NCI-H2227 (cell line): ENCODE measurements around the gene CCDC15.

Experiments
- DNase-seq: peaks from one replicate; lab custom pipeline; 2025; ENCODE audit not compliant: unreplicated experiment; lab: John Stamatoyannopoulos, UW

CCDC15 gene

DNA sequence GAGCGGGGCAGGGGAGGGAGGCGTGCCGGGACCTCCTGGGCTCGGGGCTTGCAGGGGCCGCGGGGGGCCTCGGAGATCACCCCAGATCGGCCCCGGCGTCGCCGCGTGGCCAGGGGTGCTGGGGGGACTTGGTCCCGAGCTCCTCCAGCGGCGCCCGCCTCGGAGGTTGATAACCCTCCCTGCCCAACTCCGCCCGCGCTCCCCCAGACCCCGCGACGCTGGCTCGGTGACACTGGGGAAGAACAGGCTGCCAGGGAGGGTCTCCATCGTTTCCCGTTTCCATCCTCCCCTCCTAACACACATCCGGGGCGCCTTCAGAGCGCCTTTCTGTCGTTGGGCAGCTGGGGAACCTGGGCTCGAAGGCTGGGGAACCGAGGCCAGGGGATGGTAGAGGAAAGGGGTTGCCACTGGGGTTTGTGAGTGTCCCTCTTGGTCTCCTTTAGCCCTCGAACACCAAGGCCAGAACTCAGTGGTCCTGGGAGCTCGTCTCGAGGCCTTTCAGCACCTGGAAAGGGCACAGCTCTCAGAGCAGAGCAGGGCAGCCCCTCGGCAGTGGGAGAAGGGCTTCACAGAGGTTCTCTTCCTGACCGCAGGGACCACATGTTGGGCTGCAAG, 109.5 kb downstream of the CCDC15 start:
- no peak for DNase-seq

DNA sequence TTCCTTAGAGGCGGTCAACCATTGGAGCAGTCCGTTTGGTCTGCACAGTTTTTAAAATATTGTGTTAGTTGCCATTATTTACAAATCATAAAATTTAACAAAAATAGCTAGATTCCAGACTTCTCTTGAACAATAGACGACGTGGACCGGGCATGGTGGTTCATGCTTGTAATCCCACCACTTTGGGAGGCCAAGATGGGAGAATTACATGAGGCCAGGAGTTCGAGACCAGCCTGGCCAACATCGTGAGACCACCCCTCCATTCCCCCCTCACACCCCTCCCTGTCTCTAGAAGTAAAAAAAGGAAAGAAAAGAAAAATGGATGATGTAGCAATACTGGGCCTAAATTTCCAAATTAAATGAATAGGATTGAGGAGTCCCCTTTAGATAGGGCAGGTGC, 110.1 kb downstream of the CCDC15 start:
- no peak for DNase-seq

DNA sequence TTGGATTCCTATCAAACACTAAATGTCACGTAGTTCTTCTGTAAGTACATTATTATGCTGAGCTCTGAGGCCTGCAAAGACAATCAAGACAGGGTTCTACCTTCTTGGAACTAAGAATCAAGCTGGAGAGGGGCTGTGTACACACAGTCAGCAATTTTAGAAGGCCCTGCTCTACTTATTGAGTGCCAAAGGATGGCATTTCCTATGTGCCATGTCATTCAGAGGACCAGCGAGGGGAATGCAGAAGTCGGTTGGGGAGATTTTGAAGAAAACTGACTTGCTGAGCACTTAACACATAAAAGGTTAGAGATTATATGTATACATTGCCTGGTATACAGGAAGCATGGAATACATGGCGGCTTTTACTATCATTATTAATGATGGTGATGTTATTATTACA, 114.4 kb downstream of the CCDC15 start:
- no peak for DNase-seq

DNA sequence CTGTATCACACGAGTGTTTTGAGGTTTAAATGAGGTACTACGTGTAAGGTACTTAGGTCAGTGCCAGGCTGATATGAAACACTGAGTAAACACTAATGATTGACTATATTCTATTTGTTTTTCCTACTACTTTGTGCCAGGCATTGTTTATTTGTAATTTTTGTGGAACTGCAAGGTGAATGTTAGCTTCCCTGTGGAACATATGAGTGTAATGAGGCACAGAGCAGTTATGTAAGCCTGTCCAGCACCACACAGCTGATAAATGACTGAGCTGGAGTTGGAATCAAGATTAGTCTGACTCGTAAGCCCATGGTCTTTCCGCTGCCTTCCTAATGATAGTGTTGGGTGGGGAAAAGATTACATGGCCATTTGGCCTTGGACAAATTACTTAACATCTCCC, 115.0 kb downstream of the CCDC15 start:
- no peak for DNase-seq

DNA sequence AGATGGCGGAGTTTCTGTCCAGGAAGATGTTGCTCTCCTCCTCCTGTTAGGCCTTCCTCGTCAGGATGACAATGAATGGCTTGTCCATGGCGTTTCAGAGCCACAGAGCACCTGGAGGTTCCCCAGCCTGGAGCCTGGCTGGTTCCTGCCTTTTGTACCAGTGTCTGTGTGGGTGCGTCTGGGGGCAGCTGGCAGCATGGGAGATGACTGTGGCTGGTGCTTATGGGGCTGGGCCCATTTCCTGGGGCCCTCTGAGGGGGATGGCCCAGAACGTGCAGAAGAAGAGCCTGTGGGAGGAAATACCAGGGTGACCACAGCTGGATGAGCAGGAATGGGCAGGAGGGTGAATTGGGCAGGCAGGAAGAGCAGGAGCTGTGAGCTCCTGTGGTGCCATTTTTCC, 115.8 kb downstream of the CCDC15 start:
- no peak for DNase-seq

DNA sequence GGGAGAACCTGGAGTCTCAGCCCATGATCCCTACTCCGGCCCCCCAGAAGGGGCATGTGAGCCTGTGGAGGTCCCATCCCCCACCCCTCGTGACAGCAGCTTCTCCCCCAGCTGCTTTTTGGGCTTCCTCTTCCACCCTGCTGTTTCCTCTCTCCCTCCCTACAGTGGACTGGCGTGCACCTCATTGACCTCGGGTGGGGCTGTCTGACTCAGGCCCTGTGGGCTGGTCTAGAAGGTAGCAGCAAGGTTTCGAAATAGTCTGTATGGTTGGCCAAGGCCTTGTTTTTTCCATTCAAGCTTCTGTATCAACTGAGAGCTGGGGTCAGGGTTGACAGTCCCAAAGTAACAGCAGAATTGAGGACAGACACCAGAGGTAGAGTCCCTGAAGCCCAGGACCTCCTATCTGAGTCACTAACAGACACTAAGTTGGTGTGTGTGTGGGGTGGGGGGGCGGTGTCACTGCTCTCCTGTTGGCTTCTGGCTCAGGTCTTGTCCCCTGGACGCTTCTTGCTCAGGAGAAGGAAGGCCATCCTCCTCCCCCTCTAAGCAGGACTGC, 116.8 kb downstream of the CCDC15 start:
- DNase-seq, result no peak

DNA sequence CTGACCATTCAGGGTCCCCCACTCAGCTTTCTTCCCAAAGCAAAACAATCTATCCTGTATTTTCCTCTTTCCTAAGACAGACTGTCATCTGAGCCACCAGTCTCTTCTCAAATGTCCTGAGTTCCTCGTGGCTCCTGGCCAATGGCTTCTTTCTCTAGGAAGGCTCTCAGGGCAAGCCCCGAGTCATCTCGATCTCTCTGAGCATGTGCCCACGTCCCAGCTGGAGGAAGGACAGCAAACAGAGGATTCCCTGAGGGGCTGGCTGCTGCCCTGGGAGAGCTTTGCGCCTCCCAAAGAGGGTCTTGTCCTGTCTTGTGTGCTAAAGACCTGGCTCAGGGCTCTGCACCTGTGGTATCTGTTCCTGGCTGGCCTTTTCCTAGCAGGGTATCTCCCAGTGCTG, 117.4 kb downstream of the CCDC15 start:
- DNase-seq, result no peak

DNA sequence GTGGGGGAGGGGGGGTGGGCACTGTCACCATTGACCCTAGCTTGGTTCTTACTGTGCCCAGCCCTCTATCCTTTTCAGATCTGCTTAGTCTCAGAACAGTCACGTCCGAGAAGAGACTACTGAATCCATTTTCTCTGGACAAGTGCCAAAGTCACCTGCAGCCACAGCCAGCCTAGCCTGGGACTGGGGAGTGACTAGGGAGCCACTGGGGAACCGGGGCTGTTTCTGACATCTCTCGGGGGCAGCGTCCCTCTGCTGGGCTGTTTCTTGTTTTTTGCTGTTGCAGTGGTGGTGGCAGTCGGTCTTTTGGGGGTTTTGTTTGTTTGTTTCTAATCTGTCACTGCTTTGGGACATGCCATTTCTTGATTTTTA, 117.8 kb downstream of the CCDC15 start:
- no peak for DNase-seq

DNA sequence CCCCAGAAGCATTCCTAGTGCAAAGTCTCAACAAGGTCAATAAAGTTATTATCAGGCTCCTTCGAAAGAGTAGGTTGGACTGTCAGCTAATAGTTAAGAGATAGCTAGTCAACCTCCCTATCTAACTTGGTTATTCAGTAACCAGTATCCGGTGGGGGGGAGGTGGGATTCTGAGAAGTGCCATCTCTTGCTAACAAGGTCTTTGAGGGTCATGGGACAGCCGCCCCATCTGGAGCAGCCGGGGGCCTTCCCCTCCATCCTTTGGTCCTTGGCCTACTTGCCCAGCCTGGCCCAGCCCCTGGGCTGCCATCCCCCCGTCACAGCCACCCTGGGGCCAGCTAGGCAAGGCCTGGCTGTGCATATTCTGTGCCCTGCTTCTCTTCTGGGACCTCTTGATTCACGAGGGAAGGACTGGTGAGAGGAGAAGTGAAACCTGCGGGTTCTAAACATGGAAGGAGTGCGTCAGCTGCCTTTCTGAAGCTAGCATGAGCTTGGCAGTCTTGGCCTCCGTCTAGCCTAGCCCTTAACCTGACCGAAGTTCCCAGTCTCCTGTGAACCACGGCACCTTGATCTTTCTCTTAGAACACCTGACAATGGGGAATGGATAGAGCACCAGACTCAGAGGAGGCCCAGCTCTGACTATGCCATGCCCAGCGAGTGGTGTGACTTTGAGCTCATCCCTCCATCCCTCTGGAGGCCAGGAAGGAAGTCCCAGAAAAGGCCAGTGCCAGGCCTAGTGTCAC, 118.4 kb downstream of the CCDC15 start:
- no peak for DNase-seq

DNA sequence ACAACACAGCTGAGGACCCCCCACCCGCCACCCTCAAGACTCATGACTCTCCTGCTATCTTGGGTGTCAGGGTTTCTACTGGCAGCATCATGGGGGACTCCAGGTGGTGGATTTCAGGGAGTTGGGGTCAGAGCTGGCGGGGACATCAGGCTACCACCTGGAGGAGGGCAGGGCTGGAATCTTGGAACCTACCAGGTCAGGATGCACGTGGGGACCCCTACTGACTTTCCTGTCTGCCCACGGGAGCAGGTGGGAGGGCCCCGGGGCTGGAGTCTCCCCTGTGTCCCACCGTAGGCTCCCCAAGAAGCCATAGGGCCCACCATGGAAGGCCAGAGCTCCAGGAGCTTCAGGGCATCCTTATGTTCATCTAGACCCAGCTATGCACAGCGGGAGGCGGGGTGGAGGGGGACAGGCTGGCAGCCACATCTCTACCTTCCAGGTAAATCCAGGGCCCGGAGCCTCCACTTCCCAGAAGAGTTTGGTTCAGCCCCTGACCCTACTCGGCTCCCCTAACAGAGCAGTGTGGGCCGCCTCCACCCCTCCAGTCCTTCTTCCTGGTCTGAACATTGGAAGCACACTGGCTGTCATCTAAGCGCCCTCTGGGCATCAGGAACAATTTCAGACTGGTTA, 119.1 kb downstream of the CCDC15 start:
- DNase-seq, result no peak

DNA sequence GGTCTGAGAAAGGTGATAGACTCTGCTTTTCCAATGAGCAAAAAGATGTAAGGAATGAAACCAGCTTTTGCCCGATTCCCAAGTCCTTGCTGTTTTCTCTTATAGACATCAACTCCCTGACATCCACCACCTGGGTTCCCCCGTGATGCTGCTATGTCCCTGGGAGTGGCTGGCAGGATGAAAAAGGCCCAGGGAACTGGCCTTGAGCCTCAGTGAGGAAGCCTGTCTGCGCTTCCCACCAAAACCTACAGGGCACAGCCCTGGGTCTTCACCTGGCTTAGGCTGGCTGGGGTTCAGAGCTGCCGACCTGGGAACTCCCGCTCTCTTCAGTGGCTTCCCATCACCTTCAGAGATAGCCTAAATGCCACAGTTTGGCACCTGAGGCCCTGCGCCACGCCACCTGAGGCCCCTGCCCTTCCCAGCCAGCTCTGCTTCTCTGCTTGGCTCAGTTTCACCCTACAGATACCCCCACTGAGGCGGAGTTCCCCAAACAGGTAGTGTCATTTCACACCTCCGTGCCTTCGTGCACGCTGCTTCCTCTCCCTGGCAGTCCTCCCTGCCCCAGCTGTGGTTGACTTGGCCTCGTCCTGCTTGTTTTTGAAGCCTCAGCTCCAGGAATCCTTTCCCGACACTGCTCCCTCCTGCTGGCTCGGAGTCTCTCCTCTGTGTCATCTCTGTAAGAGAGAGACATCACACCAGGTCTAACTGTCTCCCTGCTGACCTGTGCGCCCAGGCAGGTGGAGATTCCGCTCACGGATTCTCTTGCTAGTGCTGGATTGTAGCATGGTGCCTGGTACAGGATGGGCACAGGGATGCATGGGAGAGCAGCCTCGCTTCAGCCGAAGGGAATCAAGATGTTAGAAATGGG, 119.8 kb downstream of the CCDC15 start:
- DNase-seq, result no peak

DNA sequence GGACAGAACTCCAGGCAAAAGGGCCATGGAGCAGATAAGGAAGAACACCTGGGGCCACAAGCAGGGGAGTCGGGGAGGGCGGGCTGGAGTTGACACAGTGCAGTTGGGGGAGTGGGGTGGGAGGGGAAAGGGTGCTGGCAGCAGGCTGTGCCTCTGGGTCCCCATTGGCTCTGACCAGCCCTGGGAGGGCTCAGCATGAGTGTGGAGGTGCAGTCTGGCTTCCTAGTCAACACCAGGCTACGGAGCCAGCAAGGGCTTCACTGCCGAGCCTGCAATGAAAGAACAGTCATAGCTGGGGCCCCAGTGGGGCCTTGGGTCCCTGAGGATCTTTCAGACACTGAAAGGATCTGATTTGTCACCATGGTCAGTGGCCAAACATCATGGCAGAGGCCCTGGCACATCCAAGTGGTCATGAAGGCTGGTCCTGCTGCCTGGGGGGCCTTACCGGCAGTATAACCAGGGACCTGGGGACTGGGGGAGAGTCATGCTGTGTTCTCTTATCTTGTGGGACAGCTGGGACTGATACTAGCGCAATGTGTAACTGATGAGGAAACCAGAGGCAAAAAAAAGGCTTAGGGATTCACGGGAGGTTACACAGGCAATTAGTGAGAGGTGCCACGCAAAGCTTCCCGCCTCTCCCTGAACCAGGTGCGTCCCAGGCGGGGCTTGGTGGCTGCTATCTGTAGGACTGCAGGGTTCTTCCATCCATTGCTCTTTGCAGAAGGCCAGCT, 120.7 kb downstream of the CCDC15 start:
- DNase-seq, result no peak

DNA sequence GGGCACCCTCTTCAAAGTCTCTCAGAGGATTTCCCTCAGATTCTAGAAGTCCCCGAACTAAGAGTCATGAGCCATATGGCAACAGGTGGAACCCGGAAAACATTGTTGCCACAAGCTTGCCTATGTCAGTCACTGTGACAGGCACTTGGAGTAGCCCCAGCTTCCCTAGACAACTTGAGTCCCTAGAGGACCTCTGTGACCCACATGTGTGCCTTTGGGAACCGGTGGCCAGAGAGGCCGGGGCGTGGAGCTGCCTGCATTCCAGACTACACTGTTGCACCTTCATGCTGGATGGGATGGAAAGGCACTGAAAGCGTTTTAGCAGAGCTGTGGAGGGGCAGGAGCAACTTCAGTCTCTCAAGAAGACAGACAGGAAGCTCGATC, 121.2 kb downstream of the CCDC15 start:
- DNase-seq, result no peak

DNA sequence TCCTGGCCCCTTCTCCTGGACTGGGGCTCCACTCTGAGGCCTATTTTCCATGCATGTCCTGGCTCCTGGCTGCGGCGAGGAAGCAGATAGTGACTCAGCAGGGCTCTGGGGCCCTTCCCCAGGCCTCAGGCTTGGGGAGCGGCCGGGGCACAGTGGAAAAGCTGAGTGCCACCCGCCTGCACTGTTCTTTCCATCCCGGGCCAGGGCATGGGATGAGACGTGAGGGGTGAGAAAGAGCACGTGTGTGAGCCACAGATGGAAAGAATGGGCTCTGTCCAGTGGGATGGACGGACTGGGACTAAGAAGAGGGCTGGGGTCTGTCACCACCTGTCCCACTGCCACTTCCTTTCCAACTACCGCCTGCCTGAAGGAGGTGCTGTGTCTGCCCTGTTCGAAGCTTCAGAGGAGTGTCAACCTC, 121.9 kb downstream of the CCDC15 start:
- DNase-seq, result no peak

DNA sequence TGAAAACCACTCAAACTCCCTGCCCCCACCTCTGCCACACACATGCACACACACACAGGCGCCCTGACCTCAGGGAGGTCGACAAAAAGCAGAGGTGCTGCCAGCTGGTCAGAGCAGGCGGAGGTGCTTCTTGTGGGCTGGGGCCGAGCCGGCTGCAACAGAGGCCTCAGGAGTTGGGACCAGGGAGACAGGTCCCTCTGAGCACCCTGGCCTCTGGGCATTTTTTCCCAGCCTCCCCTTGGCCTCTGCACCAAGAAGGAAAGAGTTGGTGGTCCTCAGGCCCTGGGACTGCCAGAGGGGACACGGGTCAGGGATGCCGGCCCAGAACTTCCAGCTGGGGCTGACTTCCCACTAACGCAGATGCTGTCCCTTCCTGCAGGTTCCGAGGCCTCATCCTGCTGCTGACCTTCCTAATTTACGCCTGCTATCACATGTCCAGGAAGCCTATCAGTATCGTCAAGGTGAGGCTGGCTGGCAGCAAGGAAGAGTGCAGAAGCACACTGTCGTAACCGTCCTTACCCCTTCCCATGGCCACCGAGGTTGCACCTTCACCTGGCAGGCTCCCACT, 122.5 kb downstream of the CCDC15 start:
- DNase-seq, result no peak

DNA sequence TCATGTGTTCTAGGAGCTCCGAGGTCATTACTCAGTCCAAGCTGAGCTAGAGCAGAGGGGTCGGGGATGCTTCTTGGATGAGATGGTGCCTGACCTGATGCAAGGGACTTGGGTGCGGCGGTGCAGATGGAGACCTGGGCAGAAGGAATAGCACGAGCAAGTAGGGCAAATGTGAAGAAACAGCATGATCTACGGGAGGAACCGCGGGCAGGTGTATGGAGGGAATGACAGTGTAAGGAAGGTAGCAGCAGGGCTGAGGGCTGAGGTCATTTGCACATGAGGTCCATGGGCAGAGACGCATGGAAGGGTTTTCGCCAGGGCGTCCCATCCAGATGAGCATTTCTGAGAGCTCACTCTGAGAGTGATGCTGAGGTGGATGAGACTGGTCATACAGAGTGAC, 124.0 kb downstream of the CCDC15 start:
- DNase-seq, result no peak

DNA sequence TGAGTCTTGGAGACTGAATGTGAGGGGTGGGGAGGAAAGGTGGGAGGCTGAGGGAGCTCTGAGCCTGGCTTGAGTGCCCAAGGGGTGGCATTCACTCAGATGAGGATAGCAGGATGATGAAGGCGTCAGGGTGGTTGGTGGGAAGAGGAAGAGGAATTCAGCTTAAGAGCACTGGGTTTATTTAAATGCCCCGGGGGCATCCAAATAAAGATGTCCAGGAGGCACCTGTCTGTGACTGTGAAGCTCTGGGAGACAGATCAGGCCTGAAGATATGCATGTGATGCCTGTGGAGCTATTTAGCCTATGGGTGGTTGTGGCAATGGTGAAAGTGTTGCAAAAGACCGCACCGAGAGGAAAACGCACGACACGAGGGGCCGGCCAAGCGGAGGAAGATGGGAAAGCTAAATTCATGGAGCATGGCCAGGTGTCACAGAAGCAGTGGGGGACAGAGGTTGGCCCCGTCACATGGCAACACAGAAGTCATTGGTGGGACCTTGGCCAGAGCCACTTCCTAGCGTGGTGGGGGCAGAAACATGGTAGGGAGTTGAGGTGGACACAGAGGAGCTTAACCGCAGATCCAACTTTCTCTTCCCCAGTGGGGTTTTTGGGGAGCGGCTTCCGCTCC, 124.6 kb downstream of the CCDC15 start:
- DNase-seq, result no peak

DNA sequence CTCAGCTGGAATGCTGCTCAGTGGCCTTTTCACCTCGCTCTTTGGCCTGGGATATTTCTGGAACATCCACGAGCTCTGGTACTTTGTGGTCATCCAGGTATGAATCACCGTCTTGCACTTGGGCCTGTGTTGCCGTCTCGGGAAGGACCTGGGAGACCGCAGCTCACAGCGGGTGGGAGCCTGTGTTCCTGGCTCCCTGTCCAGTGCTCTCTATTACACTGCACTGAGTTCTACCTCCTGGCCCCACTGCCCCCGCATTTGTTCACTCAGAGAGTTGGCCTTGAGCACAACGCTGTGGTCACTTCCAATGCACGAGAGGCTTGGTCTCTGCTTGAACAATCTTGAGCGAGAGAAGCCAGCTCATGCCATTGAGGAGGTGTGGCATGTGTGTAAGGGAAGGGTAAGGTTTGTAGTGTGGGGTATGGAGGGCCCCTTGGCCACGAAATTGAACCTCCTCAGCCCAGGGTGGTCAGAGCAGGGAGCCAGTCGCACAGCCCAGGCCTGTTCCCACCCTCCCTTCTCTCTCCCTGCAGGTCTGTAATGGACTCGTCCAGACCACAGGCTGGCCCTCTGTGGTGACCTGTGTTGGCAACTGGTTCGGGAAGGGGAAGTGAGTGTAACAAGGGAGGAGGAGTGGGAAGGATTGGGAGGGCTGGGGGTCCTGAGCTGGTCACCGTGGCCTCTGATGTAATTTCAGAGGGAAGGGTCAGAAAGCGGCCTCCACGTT, 125.3 kb downstream of the CCDC15 start:
- no peak for DNase-seq

DNA sequence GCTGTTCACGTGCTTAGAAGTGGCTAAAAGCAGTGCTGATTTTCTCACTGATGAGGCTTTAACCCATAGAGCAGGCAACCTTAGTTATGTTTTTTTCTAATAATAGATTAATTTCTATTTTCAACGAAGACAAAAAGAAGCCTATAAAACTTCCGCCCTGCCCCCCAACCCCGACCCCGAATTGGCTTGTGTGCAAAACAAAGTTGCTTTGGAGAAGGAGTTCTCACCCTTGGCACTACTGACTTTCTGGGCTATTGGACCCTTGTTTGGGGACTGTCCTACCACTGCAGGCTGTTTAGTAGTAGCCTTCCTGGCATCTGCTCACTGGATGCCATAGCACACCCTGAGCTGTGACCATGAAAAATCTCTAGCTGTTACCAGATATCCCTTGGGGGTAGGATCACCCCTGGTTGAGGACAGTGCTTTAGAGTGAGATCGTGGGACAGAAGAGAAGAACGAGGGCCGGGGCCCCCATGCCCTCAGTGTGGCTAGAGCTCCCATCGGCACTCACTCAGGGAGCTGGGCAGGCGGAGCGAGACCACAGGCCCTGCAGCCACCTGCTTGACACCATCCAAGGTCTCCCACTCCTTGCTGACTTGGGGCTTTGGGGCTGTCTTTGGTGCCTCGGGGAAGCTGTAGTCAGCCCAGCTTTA, 126.0 kb downstream of the CCDC15 start:
- no peak for DNase-seq
